WERI-Rb-1 (cell line): ENCODE measurements around the gene AACS.
"Not testable (repeated sequence)": the region's sequence is repeated elsewhere in the genome, so short reads cannot be mapped to it uniquely, and the experiment has no call there.

Source experiments
- DNase-seq: peaks from one replicate; pipeline ENCODE4 v3.0.0-alpha.2; 2020
- H3K27ac ChIP-seq: fragments of 250-450 bp; sonication (Bioruptor Pico); 2 replicates; pipeline ENCODE4 v1.5.1; 2020; ENCODE audit warnings: mild to moderate bottlenecking, moderate library complexity
- H3K27me3 ChIP-seq: fragments of 250-450 bp; sonication (Bioruptor Pico); 2 replicates; pipeline ENCODE4 v1.5.1; 2021; ENCODE audit warnings: mild to moderate bottlenecking, low read depth, moderate library complexity; ENCODE audit not compliant: insufficient read depth, severe bottlenecking
- H3K36me3 ChIP-seq: fragments of 250-450 bp; sonication (Bioruptor Pico); 2 replicates; pipeline ENCODE4 v1.5.1; 2020; ENCODE audit warnings: mild to moderate bottlenecking, moderate library complexity
- H3K4me3 ChIP-seq: 2 replicates; pipeline ENCODE4 v1.5.1; 2011; ENCODE audit warnings: low read depth, mild to moderate bottlenecking, control low read depth, low read length
- H3K9me3 ChIP-seq: fragments of 250-450 bp; sonication (Bioruptor Pico); 2 replicates; pipeline ENCODE4 v1.5.1; 2021; ENCODE audit warnings: mild to moderate bottlenecking, moderate library complexity; ENCODE audit not compliant: severe bottlenecking
- CTCF ChIP-seq: IDR thresholded peaks from 2 replicates; pipeline ENCODE4 v1.5.1; 2011; ENCODE audit warnings: low read depth, mild to moderate bottlenecking, control low read depth, inconsistent platforms, low read length

Gene AACS

DNA sequence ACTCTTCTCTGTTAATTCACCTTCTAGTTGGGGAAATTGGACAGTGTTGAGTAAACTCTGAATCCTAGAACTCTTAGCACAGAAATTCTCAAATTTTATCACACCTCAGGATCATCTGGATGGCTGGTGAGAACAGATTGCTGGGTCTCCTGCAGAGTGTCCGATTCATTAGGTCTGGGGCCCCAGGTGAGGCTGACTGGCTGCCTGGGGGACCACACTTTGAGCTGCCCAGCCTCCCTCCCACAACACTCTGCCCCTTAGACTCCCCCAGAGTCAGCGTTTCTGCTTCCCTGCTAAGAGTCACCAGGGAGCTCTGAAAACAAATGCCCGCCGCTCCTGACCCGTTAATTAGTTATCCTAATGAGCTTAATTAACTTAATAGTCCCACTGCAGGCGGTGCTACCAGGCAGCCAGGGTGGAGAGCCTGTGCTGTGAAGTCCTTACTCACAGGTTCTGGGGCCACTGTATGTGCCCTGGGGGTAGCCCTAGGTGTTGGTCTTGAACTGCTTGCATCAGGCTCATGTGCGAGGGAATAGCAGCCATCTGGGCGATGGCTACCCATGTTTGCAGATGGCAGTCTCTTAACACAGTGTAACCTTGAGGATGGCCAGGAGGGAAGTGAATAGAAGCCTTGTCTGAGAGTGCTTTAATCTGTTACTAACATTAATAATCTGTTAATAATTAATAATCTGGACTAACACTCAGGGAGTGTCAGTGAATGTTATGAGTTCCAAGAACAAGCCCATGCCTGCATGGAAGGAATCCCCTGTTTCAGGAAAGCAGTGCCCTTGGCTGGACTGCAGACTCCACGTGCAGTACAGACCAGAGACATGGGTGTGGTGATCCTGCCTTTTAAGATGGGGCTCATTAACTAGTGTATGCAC is 35.6 kb downstream of the AACS start:
- H3K36me3 ChIP-seq: peaks cover 36% of the 10 kb centered on the region
- no peak for TF ChIP-seq CTCF
- H3K9me3 ChIP-seq: no peaks in the 10 kb centered on the region
- H3K27ac ChIP-seq: no peak overlapping the region
- no peak overlapping the region for H3K4me3 ChIP-seq
- H3K27me3 ChIP-seq: no peaks in the 10 kb centered on the region
- no peak for DNase-seq

DNA sequence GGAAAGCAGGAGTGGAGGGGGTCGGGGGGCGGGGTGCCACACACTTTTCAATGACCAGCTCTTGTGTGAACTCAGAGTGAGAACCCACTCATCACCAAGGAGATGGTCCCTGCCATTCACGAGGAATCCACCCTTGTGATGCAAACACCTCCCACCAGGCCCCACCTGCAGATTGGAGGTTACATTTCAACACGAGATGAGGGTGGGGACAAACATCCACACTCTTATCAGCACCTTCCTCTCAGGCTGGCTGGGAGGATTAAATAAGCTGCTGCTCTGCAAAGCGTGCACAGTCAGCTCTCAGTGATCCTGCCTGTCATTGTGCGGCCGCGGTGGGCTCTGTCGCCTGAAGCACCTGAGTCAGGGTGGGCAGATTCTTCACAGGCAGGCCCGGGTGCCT is 39.7 kb downstream of the AACS start:
- H3K36me3 ChIP-seq: peaks cover 62% of the 10 kb centered on the region

DNA sequence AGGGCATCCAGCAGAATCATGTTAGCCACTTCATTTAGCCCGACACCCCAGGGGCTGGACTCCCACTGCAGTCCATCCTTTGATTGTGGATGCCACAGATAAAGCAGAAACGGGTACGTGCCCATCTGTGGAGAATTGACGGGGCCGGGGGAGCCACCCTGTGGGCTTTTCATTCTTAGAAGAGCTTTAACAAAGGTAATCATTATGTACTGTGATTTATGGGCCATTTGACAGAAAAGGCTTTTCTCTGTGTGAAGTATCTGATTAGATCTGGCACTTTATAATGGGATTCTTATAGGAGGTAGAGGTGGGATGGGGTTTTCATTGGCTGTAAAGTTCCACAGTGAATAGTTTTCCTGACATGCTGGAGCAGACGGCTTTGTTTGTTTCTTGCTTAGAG is 40.4 kb downstream of the AACS start:
- H3K36me3 ChIP-seq: peaks cover 62% of the 10 kb centered on the region
- no peak overlapping the region for H3K27ac ChIP-seq
- no peak overlapping the region for H3K4me3 ChIP-seq
- DNase-seq: no peak
- no peaks in the 10 kb centered on the region for H3K9me3 ChIP-seq
- no peak for TF ChIP-seq CTCF
- H3K27me3 ChIP-seq: no peaks in the 10 kb centered on the region

More for the DNA sequence above, 39.7 kb downstream of the AACS start:
- Histone ChIP-seq H3K27ac (no peak overlapping the region), H3K9me3 (no peaks in the 10 kb centered on the region), H3K27me3 (no peaks in the 10 kb centered on the region), H3K4me3 (no peak overlapping the region)
- TF ChIP-seq CTCF: no peak
- DNase-seq: no peak

GRCh38 chr12:125110641-125111360 is 45.6 kb downstream of the AACS start:
- Histone ChIP-seq H3K4me3 (no peak overlapping the region), H3K9me3 (no peaks in the 10 kb centered on the region), H3K27me3 (no peaks in the 10 kb centered on the region), H3K36me3 (peaks cover 53% of the 10 kb centered on the region), H3K27ac (no peak overlapping the region)
- no peak for TF ChIP-seq CTCF
- DNase-seq: no peak

DNA sequence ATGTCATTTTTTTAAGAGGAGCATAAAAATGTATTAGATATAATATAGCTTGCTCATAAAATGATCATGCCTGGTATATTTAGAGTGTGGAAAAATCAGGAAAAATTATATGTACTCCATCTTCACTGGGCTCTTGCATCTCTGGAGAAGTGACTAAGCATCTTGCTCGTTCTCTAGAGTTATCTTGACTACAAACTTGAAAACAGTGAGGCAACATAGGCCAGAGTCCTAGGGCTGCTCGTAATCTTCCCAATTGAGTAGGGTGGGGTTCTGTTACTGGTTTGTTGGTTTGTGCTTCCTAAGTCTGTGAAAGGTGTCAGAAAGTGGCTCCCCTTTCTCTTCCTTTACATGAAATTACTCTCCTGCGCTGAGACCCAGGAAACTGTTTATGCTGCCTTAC is 46.2 kb downstream of the AACS start:
- DNase-seq: no peak
- no peak for TF ChIP-seq CTCF
- Histone ChIP-seq H3K27ac (no peak overlapping the region), H3K9me3 (no peaks in the 10 kb centered on the region), H3K4me3 (no peak overlapping the region), H3K27me3 (no peaks in the 10 kb centered on the region), H3K36me3 (peaks cover 51% of the 10 kb centered on the region)

GRCh38 chr12:125112614-125113013 is 47.4 kb downstream of the AACS start:
- H3K9me3 ChIP-seq, DNase-seq, H3K27ac ChIP-seq, H3K4me3 ChIP-seq, H3K27me3 ChIP-seq: not testable (repeated sequence)
- peaks cover 49% of the 10 kb centered on the region for H3K36me3 ChIP-seq
